HS-5 (cell line): Measurements from ENCODE around the gene LTBR.

ENCODE experiments used
- DNase-seq: peaks from one replicate; pipeline ENCODE4 v3.0.0-alpha.2; 2012; ENCODE audit warnings: low read depth

LTBR gene

DNA sequence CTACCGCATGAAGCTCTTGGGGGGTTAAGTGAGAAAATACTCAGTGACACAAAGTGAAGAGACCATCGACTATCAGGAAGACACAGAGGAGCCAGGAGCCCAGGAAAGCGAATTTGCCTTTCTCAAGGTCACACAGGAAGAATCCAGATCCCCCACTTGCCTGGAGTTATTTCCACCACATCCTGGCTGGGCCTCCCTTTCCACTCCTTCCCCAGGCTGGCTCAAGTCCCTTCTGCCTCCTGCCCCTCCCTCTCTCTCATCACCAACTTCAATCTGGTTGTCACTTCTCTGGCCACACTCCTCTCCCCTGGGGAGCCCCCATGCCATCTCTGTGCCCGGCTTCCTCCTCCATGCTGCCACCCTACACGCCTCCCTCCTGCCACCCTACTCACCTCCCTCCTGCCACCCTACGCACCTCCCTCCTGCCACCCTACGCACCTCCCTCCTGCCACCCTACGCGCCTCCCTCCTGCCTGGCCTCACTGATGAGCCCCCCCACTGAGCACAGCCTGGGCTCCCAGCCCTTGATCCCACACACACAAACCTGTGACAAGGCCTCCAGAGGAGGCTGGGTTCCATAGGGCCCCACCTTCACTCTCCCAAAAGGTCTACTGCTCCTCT is 14.9 kb upstream of the LTBR start:
- no peak for DNase-seq

DNA sequence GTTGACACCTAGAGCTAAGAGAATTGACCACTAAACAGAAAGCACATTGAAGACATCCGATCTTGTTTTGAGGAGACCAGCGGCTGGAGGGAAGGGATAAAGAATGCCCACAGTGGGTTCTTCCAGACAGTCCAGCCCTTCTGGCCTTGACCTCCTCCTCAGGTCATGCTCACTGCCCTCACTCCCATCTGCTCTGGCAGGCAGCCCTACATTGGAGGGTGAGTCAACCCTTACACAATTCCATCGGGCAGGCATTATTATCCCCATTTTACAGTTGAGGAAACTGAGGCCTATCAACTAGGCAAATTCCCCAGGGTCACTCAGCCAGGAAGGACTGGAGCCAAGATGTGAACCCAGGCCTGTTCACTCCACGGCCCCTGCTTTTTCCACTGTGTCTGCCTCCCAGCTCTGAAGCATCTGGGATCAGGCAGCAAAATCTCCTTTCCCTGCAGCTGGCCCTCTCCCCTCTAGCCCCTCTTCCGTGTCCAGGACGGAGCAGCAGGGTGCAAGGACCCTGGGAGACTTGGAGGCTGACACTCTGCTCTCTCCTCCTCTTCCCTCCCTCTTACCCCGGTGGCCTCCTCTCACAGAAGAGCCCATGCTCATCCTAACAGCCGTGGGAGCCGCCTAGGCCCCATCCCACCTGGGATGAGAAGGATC is 13.9 kb upstream of the LTBR start:
- DNase-seq: no peak

DNA sequence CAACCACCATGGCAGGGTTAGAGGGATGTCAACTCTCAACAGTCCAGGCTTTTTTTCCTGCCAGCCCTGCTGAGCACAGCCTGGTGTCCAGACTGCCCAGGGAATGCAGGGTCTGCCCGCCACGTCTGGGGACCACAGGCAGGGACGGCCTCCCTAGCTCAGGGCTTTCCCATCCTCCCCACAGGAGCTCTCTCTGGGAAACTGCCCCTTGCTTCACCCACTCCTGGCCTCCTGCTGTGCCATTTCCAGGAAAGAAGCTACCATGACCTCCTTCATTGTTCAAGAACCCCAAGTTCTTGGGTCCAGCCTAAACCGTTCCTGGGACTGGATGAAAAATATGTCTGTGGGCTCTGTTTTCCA is 13.4 kb upstream of the LTBR start:
- DNase-seq: no peak

DNA sequence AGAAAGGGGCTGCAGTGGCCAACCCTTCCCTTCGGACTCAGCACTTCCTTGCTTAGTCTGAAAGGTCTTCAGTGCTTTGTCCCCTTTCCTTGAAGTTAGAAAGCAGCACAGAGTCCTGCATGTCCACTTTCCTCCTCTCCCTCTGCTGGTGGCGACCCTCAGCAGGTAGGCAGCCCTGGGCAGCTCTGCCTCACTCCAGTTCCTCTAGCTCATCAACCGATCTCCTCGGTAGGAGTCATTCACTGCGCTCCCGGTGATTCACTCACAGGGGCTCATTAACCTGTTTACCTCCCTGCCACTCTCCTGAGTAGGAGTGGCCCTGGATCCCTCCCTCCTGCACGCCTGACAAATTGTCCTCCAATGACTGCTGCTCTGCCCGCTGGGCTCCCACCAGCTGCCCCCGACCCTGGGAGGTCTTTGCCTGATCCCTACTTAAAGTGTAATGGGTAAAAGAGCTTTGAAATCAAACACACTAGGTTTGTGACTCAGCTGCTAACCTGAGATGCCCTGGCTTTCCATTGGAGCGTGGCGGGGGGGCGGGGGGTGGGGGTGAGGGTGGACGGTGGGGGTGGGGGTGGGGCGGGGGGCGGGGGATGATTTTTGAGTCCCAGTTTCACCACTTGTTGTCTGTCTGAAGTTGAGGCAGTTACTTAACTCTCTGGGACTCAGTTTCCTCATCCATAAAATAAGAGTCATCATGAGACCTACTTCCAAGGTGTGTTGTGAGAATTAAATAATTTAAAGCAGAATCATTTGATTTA is 12.8 kb upstream of the LTBR start:
- DNase-seq: no peak

DNA sequence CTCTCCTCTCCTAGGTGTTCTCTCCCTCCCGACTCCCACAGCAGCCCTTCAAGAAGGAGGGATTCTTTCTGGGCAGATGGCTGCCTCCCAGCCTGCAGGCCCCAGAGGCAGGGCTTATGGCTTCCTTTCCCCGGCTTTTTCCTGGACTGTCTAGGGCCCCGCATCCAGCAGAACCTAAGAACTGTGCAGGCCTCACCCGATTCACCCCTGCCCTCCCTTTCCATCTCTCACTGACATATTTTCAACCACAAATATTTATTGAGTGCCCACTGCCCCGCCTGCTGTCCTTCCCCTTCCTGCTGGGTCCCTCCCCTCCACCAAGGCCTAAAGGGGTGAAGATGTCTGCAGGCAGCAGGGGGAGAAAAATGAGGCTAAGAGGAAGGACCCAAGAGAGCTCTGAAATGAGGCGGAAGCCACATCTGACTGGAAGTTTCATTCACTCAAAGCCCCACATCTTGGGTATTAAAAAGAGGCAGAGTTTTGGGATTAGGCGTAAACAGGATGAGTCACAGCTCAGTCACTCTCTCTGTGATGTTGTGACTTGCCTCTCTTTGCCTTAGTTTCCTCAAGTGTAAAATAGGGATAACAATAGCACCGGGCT is 11.5 kb upstream of the LTBR start:
- peak; percentile 76 for DNase-seq

DNA sequence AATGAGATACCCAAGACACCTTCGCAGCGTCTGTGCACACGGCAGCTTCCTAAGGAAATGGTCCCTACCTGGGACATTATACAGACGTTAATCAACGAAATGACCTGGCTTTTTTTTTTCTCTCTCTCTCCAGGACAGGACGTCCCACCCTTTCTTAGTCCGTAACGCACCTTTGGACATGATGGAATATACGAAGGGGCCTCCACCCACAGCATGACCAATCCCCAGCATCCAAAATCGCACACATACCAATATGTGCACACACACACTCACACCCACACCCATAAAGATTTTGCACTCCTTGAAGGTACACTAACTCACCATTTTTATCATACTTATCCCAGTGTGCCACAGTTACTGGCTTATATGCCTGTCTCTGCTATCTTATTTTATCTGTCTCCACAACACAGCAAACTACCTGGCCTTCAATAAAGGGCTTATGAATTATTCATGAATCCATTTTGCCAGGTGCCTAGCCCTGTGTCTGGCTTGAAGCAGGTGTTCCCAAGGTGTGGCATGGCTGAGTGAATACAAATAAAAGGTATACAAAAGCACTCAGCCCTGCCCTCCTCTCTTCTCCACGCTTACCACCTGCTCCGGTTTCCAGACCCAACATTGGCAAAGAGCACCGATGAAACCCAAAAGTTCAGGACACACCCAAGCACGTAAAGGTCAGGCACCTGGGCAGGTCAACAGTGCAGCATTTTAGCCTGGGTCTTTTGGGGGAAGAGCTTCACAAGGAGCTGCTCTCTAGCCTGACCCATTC is 10.8 kb upstream of the LTBR start:
- no peak for DNase-seq

DNA sequence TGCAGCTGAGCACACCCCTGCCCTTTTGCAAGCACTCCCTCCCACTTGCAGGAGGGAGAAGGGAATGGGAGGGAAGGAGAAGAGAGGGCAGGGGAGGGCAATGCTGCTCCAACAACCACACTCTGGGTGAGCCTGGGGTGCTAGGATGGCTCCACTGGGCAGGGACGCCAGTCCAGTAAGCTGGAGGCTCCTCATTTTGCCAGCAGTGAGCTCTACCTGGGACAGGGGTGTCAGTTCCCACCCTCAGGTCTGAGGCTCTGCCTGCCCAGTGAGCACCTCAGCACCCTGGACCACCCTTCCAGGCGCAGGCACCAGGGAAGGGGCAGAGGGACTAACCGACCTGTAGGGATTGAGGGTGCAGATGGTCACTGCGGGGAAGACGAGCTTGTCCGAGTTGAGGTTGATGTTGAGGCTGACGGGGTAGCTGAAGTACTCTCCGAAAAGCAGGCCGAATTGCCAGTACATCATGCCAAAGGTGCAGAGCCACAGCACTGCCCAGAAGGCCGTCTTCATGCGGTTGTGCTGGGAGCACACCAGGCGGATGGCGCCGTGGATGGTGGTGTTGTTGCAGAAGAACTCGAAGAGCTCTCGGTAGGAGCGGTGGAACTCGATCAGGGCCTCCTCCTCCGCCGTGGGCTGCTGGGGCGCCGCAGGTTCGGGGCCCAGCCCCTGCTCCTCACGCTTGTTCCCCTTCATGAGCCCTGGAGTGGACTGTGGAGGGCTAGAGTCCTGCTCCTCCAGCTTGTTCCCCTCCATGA is 9.8 kb upstream of the LTBR start:
- no peak for DNase-seq

DNA sequence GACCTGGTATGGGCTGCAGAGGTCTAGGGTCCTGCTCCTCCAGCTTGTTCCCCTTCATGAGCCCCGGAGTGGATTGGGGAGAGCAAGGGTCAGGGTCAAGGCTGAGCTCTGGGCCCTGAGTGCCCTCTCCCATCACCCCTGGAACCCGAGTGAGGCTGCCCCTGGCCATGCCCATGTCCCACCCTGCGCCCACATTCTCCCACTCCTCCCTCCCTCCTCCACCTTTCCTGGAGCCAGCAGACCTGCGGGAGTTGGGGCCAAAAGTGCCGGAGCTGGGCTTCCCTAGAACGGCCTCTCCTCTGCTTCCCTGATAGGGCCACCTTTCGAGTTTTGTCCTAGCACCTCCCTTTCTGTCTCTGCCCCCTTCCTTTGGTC is 9.2 kb upstream of the LTBR start:
- no peak for DNase-seq

DNA sequence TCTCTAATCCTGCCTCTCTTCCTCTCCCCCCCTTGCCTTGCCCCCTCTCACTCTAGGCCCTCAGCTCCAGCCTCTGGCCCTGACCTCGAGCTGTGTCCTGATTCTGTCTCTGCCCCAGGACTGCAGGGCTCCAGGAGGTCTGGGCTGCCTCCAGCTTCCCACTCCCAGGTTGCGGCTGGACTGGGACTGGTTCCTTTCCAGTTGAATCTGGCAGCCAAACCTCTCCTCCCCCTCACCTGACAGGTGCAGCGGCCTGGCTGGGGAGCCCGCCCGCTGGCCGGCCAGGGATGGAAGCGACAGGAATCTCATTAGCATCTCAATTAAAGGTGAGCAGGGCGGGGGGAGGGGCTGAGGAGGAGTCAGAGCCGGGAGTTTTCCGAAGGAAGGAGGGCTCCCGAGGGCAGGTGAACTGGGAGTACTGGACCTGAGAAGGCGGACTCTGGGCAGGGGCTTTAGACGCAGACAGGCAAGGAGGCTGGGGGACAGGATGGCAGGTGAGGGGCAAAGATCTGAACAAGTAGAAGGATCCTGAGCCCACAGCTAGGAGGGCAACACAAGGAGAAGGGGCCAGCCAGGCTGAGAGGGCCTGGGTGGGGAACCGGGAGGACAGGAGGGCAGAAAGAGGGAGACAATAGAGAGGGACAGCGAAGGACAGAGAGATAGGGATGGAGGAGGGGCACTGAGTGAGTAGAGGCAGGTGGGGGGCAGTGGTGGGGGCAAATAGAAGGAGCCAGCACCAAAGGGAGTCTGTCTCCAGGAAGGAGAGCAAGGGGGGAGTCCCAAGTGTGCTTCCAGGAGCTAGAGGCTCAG is 8.5 kb upstream of the LTBR start, which contains the start of gene SCNN1A:
Gene SCNN1A, minus strand, starts transcription at position 295 of the 810 bp plus-strand sequence. CDS start 780 bp downstream, outside the sequence.
- no peak for DNase-seq

DNA sequence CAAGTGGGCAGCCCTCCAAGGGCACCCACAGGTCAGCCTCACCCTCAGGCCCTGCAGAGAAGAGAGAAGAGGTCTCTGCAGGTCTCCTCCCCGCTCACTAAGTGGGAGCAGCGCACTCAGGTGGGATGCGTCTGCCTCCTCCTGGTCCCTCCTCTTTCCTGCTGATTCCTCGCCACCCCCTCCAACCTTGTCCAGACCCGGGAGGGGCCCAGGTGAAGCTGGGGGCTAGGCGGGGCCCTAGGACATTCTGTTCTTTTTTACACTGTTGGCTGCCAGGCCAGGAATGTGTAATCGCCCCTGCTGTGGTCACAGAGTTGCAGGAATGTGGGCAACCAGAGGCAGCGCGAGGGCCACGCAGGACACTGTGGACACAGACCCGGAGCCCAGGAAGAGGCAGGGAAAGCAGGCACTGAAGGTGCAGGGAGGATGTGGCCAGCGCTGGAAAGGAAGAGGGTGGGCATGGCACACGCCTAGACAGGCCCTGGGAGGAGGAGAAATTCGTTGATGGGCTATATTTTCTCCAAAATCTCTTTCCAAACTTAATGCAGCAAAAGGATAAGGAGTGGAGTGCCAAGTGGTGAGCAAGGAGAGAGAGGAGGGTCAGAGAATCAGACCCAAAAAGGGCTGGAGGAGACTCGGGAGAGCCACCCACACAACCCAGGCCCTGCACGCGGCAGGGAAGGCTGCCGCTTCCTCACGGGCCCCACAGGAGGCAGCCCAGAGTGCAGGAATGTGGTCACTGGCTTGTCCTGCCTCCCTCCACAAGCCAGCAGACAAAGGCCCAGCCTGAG is 7.7 kb upstream of the LTBR start:
- no peak for DNase-seq

DNA sequence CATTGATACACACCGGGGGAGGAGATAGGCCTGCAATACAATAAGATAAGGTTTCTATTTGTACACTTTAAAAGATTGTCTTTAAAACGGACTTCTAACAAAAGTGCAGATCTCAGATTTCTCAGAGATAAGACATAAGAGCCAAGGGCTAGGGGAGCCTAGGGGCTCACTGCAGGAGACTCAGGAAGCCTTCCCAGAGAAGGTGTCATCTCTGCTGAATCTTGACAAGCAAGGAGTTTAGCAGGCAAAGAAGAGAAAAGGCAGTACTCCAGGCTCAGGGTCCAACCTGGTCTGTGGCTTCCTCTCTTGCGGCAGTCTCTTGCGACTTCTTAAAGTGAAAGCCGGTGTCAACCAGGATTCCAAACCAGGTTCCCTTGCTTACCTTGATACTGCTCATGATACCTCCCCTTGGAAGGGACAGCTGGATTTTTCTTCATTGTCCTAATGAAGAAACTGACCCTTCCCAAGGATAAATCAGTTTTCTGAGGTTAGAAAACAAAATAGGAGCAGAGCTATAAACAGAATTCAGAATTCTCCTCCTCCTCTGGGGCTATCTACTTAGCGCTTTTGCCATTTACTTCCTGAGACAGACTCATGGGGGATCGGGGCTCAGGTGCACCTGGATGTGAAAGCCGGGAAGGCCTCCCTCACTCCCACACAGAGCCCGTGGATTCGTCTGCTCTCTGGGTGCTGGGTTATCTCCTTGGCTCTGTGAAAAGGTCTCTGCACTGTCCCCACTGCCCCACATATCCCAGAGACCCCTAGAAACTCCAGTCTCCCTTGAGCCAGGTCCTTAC is 6.9 kb upstream of the LTBR start:
- no peak for DNase-seq

DNA sequence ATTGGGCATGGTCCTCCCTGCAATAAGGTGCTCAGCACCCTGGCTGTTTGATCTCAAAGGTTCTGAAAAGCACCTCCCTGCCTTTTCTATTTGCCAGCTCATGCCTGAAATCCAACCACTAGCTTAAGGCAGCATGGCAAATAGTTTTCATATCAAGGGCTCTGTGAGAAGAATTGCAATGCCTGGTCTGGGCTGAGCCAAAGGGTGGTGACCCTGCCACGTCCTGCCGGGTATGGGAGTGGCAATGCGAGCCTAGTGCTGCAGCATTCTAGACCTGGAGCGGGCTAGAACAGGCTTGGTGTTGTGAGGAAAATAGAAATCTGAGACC is 6.3 kb upstream of the LTBR start:
- DNase-seq: no peak

DNA sequence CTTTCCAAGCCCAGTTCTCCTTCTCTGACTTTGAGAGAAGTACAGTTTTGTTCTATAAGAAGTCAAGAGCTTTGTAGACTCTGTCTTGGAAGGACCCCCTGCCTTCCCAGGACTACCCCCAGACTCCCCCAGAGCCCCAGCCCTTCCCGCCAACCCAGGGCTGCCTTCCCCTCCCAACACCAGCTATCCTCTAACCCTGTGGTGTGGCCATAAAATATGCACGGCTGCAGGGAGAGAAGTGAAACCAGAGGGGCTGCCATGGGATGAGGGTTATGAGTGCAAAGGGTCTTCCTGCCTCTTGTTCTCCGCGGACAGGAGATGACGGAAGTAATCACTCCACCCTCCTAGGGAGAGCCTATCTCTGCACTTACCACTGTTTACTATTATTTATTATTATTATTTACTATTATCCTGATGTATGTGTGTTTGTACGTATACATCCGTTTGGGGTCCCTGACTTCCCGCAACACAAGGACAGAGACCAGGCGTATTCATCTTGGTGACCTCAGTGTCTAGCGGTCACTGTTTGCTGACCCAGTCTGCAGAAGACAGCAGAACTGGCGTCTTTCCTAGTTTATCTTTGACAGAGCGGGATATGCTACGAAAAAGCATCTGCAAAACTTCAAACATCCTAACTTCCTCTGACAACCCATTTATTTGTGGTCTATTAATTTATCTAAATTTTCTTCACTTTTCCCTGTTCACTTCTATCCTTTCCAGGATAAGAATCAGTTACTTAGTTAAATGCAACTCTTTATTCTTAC is 5.1 kb upstream of the LTBR start:
- no peak for DNase-seq

DNA sequence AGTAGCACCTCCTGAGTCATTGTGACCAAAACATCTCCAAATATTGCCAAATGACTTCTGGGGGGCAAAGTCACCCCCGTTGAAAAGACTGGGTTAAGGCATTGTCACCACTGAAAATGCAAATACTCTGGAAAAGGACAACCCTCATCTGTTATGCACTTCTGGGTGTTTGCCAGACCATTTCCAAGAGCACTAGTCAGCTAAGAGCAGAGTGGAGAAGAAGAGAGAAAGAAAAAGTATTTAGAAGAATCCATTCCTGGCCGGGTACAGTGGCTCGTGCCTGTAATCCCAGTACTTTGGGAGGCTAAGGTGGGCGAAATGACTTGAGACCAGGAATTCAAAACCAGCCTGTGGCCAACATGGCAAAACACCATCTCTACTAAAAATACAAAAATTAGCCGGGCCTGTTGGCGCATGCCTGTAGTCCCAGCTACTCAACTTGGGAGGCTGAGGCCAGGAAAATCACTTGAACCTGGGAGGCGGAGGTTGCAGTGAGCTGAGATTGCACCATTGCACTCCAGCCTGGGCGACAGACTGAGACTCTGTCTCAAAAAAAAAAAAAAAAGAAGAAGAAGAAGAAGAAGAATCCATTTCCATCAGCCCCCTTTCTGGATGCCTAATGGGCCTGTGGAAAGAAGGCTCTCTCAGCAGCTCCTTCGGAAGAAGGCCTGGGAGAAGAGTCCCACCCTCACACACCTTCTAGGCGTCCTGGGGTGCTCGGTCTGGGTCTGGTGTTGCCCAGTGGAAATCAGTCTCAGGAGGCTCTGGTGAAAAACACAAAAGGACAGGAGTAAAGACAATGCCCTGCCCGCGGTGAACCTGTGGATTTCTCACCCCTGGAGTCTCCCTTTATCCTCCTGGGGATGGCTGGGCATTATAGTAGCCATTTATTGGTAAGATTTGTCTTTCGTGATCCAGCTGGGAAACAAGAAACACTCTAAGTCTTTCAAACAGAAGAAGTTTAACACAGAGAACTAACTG is 3.5 kb upstream of the LTBR start:
- DNase-seq: no peak

DNA sequence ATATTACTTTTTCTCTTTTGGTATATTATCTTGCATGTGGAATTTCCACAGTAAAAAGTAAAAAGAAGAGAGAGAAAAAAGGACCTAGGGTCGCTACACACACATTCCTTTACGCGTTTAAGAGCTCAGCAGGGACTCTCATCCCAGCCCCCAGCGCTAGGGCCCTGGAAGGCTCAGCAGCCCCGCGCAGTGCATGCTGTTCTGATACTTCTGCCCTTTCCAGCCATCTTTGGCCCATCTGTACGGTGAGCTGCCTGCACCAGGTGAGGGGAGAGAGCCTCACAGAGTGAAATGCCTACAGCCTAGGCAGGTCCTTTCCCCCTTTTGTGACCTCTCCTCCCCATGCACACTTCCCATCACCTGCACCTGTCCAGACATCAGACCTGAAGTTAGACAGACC is 1.6 kb upstream of the LTBR start:
- DNase-seq: no peak

DNA sequence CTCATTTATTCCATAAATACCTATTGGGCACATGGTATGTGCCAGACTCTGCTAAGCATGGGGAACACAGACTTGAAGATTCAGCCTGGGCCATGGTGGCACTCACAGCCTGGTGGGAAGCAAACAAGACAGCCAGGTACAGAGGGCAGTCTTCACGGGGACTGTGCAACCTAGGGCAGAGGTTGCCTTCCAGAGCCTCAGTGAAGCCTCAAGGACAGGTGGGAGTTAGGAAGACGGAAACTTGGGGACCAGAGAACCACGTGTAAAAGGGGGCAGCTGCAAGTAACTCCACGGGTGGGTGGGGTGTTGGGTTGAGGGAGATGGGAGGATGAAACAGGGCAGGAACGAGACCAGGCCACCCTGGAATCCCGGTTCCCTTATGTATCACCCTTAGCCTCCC is 980 bp upstream of the LTBR start:
- DNase-seq: no peak
